GM12892 (cell line): ENCODE data around the gene CEBPG.

Experiments
- POLR2A ChIP-seq: IDR thresholded peaks from 2 replicates; pipeline ENCODE4 v1.6.1; 2011; ENCODE audit warnings: low read depth, low read length, control low read depth
- POLR2AphosphoS5 ChIP-seq: IDR thresholded peaks from 2 replicates; pipeline ENCODE4 v1.6.1; 2011; ENCODE audit warnings: low read depth, low read length, control low read depth

- TF ChIP-seq POLR2A (no peak), POLR2AphosphoS5 (no peak)
These were observed 5.2 kb upstream of the CEBPG start for GRCh38 chr19:33368074-33368864.
